GM21360 (cell line): ENCODE measurements around the gene WDR41.

ENCODE experiments used
- ATAC-seq: cut with Tn5 transposase; IDR thresholded peaks from one replicate; pipeline ENCODE4 v1.9.1; 2021; ENCODE audit warnings: mild to moderate bottlenecking, moderate library complexity; ENCODE audit not compliant: unreplicated experiment

WDR41 gene

DNA sequence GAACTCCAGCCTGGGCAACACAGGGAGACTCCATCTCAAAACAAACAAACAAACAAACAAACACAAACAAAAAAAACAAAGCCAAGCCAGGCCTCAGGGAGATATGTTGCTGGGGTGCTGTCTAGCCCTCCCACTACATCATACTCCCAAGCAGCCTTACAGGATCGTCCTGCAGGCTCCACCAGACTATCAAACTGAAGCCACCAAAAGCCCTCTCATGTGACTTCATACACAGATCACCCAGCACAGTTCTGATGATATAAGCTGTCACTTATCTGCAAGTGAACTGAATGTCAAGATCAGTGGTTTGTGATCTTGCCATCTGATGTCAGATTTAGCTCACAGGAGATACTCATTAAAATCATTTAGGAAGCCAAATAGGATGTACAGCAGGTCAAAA, 43.3 kb downstream of the WDR41 start:
- no peak for ATAC-seq

DNA sequence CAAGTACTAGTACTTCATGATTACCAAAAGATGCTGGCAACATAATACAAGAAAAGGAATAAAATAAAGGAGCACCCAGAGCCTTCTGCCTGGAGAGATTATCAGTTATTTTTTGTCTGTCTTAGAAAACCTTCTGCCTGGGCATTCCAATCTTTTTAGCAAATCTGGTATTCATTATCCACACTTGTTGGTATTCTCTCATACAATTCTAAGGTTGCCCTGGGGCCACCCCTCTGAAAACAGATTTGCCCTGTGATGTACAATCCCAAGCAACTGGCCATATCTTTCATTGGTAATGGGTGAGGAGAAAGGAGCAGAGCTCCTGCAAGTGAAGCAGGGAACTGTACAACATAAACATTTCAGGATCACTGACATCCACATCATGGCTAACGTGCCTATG, 47.8 kb downstream of the WDR41 start:
- ATAC-seq, result no peak

DNA sequence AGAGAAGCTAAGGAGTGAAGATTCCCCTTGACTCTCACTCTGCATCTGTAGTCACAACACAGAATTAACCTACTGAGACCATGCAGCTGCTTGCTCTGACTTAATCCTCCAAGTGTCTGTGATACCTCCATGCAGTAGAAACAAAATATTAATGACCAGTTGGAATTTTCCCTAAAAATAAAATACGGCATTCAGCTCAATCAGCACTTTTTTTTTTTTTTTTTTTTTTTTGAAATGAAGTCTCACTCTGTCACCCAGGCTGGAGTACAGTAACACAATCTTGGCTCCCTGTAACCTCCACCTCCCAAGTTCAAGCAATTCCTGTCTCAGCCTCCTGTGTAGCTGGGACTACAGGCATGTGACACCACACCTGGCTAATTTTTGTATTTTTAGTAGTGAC, 48.4 kb downstream of the WDR41 start:
- ATAC-seq, result no peak

- no peak for ATAC-seq
Observed at GRCh38 chr5:77438071-77438470, 54.0 kb downstream of the WDR41 start.

- ATAC-seq, result no peak
Observed at GRCh38 chr5:77437194-77437593, 54.9 kb downstream of the WDR41 start.

DNA sequence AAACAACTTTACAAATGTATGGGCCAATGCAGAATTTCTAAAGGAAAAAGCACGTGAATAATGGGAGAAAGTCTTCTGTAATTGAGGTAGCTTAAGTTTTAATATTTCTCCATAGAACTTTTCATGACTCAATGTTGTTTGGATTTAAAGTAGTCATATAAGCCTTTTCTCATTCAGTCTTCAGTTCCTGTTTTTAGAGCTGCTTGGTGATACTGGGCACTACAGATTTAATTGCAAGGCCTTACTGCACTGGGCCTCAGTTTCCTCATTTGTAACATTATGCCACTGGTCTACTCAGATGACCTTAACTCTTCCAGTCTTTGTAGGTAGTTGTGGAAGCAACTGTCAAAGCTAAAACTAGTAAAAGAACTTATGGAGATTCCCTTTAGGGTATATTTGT, 60.4 kb downstream of the WDR41 start:
- ATAC-seq, result no peak

DNA sequence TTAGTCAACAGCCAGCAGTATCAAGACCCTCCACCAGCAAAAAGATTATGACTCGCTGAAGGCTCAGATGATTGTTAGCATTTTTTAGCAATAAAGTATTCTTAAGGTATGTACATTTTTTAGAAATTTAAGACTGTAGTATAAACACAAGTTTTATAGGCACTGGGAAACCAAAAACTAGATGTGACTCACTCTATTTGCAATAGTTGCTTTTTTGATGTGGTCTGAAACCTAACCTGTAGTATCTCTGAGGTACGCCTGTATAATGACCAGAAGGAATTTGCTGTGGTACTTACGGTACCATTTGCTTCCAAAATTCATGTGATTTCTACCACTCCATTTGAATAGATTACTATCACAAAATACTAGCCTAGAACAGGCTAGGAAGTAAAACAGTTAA, 60.8 kb downstream of the WDR41 start:
- no peak for ATAC-seq

- no peak for ATAC-seq
Observed at GRCh38 chr5:77430726-77431125, 61.4 kb downstream of the WDR41 start.

- ATAC-seq, result no peak
Observed at GRCh38 chr5:77428526-77428925, 63.6 kb downstream of the WDR41 start.

- no peak for ATAC-seq
Observed at GRCh38 chr5:77427998-77428397, 64.1 kb downstream of the WDR41 start.

DNA sequence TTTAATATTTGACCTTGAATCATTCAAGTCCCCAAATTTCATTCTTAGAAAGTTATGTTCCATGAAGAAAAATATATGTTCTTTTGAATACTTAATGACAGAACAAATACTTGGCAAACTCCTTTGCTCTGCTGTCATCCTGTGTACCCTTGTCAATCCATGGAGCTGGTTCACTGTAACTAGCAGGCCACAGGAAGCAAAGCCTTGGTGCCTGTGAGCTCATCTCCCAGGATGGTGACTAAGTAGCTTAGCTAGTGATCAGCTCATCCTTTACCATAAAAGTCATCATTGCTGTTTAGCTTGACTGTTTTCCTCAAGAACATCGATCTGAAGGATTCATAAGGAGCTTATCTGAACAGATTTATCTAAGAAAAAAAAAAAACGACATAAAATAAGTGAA, 65.4 kb downstream of the WDR41 start:
- no peak for ATAC-seq

DNA sequence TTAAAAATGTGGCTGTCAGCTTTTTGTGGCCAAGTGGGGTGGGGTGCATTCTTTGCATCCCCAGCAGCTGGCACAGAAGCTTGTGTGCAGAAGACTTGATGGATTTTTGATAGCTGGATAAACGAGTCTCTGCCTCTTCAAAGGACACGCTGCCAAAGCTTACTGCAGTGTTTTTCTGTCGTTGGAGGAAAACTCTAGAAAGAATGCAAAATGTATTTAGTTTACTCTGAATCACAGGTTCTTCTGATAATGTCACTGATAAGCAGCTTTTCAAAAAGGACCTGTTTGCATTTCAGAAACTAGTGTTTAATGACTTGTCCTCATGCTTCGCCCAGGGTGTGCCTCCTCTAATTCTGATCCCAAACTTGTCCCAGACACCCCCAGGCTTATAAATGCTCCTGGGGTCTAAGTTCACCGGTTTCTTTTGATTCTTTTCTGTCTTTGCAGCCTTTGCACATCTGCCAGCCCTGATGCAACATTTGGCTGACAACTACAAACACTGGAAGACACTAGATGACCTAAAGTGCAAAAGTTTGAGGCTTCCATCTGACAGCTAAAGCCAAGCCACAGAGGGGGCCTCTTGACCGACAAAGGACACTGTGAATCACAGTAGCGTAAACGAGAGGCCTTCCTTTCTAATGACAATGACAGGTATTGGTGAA, 66.0 kb downstream of the WDR41 start:
- ATAC-seq, result no peak

- ATAC-seq, result no peak
Observed at GRCh38 chr5:77425420-77425819, 66.7 kb downstream of the WDR41 start.

GRCh38 chr5:77424921-77425320, 67.2 kb downstream of the WDR41 start:
- ATAC-seq, result no peak

DNA sequence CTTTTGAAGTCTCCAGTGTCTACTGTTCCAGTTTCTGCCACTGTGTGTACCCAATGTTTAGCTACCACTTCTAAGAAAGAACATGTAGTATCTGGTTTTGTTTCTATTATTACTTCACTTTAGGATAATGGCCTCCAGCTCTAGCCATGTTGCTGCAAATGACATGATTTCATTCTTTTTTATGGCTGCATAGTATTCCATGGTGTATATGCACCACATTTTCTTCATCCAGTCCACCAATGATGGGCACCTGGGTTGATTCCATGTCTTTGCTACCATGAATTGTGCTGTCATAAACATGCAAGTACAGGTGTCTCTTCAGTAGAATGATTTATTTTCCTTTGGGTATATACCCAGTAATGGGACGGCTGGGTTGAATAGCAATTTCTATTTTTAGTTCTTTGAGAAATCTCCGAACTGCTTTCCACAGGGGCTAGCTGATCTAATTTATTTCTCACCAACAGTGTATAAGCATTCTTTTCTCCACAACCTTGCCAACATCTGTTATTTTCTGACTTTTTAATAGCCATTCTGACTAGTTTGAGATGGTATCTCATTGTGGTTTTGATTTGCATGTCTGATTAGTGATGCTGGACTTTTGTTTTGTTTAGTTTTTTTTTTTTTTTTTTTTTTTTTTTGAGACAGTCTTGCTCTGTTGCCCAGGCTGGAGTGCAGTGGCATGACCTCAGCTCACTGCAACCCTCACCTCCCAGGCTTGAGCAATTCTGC, 68.9 kb downstream of the WDR41 start:
- ATAC-seq, result no peak

GRCh38 chr5:77420940-77421339, 71.2 kb downstream of the WDR41 start:
- no peak for ATAC-seq

DNA sequence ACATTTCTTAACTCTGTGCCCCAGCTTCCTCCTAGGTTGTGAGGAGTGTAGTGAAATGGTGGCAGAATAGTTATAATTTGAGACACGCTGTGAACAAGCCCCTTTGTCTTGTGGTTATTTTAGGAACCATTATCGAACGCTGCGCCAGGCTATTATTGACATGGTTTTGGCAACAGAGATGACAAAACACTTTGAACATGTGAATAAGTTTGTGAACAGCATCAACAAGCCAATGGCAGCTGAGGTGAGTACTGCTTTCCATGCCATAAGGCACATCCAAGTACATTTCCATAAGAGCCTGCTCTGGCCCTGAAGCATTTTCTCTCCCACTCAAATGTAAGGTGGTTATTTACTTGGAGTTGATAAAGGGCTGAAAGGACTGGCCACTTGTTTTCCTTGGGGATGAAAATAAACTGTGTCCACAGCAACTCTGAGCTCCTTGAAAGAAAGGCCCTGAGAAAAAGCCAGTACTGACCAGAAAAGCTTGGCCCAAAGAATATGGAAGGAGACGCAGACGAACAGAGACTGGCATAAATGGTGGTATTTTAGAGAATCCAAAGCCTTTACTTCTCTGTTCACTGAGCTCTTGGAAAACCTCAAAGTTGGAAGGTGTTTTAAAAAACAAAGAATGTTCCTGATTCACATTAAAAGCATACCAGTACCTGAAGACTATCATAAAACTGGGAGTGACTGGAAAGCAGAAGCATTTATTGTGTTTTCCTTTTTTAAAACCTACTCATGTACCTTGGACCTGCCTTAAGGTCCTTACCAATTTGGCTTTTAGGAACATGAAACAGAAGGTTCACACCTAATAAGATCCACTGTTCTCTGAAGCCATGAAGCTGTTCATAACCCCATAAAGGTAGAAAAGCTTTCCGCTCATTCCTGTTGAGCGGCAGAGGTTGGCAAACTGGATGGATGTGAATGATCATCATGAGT, 72.2 kb downstream of the WDR41 start:
- no peak for ATAC-seq

DNA sequence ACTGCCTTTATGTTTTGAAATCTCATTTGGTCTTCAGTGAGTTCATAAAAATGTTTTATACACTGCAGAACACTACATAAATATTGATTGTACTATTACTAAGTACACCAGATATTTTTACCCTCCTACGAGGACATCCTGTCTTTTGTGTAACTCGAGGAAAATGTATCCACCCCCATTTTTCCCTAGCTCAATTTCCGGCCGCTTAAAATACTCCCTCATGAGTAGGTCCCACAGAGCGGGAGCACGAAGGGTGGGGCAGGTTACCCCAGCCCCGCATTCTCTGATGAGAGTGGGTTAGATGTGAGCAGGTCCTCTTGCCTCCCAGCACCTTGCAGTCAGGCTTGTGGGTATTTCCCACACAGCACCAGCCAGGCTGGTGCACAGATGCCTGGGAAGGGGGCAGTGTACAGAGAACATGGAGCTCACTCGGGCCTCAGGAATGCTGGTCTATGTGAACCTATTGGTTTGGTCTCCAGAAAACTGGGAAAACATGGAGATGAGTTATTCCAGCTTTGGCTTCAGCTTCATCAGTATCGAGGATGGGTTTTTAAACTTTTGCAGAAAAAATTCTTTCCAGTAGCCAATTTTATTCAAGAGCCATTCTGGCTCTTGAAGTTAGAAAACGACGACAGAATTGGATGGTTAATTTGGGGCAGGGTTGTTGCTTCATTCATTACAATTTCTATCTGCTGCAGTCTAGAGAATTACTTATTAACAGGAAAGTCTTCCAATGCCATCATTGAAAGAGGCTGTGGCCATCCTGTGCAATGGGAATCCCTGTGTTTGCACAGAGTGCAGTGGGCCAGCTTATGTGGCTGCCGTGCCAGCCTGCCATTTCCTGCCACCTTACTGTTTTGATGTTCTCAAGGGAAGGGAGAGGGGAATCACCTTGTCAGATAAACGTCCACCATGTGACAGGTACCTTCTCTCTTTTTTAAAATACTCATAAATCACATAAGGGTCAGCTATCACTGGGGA, 73.2 kb downstream of the WDR41 start:
- ATAC-seq, result no peak

DNA sequence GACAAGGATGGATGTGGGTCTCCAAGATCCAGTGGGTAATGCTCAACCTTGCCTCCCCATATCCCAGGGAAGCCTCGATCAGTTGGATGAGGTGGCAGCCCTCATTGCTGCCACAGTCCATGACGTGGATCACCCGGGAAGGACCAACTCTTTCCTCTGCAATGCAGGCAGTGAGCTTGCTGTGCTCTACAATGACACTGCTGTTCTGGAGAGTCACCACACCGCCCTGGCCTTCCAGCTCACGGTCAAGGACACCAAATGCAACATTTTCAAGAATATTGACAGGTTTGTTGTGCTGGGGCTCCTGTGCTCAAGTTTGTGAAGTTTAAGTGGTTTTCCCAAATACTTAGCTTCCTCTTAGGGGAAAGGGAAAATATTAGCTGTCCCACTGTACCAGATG, 74.0 kb downstream of the WDR41 start:
- no peak for ATAC-seq

GRCh38 chr5:77413049-77413448, 79.1 kb downstream of the WDR41 start:
- no peak for ATAC-seq
